GM19238 (cell line): Measurements from ENCODE around the gene SLC4A1AP.
"Not testable (repeated sequence)": the region's sequence is repeated elsewhere in the genome, so short reads cannot be mapped to it uniquely, and the experiment has no call there.

ENCODE experiments used
- DNase-seq: peaks from one replicate; pipeline ENCODE4 v3.0.0; 2011; ENCODE audit warnings: low spot score; ENCODE audit not compliant: insufficient read length

Gene SLC4A1AP

GRCh38 chr2:27663285-27664153, at the start of gene SLC4A1AP, which contains the start of gene SUPT7L:
SLC4A1AP (plus strand) TSS chr2:27663889; CDS start chr2:27663915, 26 bp downstream.
SUPT7L (minus strand) TSS chr2:27663614; CDS start chr2:27662192, 1,422 bp downstream.
- DNase-seq: peak; percentile 63

DNA sequence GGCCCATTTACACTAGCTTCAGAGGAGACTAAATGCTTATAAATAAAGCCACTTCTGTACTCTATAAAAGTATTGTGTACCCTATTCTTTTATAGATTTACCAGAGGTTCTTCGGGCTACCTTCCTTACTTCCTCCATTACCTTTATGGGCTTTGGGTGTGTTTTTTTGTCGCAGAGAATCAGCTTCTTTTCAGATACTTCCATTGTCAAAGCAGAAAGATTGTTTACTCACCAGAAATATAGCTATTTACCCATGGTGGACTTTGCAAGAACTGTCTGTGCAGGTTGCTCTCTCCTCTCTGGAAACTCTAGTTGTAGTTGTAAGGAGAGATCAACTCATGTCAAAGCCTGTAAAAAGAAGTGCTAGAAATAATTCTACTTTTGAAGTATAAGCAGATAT, 49.7 kb upstream of the SLC4A1AP start:
- no peak for DNase-seq

GRCh38 chr2:27615316-27615715, 48.4 kb upstream of the SLC4A1AP start:
- no peak for DNase-seq

- DNase-seq: no peak
Observed at GRCh38 chr2:27621524-27621923, 42.2 kb upstream of the SLC4A1AP start.

GRCh38 chr2:27622921-27623384, 40.7 kb upstream of the SLC4A1AP start:
- DNase-seq: no peak

- DNase-seq: no peak
Observed at GRCh38 chr2:27624943-27625342, 38.7 kb upstream of the SLC4A1AP start.

DNA sequence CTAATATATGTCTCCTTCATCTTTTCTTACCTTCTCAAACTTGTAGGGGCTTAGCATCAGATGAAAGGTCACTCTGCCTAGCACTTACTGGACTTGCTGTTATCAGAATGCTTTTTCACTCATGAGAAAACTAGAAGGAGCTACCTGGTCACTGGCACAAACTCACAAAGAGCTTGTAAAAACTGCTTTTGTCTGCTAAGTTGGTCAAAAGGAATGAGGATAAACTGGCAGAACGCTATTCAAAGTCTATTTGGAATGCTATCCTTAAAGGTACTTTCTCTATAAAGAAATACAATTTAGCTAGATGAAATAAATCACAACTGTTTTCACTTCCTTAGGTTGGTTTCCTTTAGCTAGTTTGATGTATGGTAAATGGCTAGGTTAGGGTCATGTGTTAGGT, 37.4 kb upstream of the SLC4A1AP start:
- DNase-seq: not testable (repeated sequence)

GRCh38 chr2:27626921-27627320, 36.8 kb upstream of the SLC4A1AP start:
- not testable (repeated sequence) for DNase-seq

DNA sequence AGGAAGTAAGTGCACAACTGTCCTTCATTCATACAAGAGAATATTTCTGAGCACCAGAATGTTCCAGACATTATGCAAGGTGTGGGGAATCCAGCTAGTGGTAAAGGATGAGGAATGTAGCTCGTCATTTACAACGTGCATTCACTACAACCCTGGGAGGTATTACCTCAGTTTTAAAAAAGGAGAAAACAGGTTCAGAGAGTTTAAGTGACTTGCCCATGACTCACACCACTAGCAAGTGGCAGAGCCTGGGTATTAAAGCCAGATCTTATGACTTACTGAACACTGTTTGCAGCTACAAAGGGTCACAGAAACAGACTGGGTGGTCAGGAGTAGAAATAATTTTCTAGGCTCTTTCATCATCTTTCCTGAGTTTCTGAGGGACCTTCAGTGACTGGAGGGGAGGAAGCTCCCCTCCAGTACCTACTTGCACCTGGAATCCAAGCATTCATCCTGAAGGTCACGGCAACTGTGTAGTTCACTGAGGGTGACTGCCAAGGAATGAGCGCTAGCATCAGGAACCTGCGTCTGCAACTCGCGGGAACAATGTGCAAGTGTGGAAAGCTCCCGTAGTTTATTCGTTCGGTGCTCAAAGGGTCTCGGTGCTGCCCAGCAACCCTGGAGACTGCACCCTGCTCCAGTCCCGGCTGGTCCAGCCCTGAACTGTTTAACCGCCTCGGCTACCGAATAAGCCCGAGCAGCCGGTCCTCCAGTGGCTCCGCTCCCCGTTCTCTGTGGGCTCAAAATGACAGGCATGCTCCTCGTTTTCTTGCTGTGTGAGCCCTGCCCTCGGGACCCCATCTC, 35.5 kb upstream of the SLC4A1AP start:
- DNase-seq: no peak

DNA sequence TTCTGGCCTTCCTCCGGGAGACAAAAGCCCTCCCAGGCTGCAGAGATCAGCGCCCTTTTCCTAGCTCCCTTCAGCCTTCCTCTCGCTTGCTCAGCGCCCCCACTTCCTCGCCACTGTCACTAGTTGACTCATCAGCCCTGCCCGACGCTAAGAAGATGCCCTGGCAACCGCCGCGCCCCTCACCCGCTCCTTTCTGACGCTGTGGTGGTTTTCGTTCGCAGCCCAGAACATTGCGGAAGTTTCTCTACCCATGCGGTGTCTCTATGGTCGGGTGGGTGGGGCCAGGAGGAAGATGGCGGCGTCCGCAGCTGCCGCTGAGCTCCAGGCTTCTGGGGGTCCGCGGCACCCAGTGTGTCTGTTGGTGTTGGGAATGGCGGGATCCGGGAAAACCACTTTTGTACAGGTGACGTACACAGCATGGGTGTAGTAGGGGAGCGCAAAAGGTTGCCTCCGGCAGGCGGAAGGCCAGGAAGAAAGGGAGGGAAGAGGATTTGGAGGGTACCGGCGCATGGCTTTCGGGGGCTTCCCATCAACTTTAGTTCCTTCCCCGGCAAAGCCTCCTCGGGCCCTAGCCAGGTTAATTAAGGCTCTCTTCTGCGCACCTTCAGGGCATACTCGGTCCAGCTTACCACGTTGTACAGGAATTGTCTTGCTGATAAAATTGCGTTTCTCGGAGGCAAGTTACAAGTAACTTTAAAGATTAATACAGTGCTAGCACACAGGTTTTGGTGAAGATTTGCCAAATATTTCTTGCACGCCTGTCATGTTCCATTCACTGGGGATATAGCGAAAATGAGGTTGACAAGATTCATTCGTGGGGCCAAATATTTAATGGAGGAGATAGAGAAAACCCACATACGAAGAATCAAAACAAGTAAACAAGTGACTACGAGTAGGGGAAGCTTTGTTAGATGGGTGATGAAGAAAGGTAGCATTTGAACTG, 34.7 kb upstream of the SLC4A1AP start, which contains the start of the genes CCDC121 and GPN1:
Gene CCDC121, minus strand, starts transcription at position 246 of the 943 bp plus-strand sequence. CDS start 1,213 bp downstream, outside the sequence.
Gene GPN1, plus strand, starts transcription at position 284 of the 943 bp plus-strand sequence. Its CDS starts 9 bp downstream, at position 293.
- peak; percentile 85 for DNase-seq

- not testable (repeated sequence) for DNase-seq
Observed at GRCh38 chr2:27630257-27630656, 33.4 kb upstream of the SLC4A1AP start.

DNA sequence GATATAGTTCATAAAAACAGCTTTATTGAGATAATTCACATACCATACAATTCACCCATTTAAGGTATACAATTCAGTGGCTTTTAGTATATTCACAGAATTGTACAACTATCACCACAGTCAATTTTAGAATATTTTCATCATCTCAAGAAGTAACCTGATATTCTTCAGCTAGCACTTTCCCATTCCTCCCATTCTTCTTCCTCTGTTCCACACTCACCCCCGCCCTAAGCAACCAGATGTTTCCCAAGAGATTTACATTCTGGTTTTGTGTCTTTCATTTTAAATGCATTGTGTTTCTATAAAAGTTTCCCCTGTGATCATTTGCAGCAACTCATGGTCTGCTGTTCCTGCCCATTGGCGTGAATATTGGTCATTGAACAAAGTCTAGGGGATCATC, 29.4 kb upstream of the SLC4A1AP start:
- DNase-seq: no peak

DNA sequence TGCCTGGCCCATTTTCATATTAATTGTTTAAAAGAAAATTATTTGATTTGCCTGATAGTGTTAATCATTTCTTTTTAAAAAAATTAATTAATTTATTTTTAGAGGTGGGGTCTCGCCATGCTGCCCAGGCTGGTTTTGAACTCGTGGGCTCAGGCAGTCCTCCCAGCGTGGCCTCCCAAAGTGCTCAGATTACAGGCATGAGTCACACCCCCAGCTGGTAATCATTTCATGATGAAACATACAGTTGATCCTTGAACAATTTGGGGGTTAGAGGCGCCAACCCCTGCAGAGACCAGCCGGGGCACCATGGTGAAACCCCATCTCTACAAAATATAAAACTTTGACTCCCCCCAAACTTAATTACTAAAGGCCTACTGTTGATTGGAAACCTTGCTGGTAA, 26.9 kb upstream of the SLC4A1AP start:
- no peak for DNase-seq

DNA sequence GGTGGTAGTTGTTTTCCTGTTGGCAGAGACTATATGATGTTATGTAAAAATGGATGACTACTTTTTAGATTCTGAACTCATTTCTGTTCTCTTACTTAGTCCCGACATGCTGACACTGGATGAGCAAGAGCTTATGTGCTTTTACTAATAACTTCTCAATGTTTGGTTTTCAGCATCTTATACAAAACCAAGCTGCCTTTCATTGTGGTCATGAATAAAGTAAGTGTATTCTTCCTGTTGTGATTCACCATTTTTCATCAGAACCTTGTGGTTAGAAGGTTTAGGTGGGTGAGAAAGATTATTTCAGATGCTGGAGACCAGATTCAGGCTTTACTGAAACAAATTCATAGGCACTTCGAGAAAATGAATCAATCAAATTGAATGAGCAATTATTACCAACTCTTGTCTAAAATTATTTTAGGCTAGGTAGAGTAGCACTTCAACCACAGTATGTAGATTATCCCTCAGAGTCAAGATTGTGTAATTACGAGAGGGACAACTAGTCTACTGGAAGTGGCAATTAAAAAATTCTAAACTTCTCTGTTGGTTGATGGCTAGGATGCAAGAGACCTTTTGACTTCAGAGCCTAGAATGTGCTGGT, 25.6 kb upstream of the SLC4A1AP start:
- no peak for DNase-seq

DNA sequence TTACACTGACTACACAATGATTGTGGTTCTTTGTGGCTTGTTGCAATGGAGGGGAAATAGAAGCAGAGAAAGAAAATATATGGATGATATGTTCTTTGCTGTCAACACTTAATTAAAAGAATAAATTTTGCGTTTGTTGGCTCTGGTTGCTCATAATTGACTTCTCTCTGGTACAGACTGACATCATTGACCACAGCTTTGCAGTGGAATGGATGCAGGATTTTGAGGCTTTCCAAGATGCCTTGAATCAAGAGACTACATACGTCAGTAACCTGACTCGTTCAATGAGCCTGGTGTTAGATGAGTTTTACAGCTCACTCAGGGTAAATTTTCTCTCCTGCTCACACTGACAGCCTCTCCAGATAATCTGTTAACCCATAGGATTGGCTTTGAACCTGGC, 25.0 kb upstream of the SLC4A1AP start:
- no peak for DNase-seq

DNA sequence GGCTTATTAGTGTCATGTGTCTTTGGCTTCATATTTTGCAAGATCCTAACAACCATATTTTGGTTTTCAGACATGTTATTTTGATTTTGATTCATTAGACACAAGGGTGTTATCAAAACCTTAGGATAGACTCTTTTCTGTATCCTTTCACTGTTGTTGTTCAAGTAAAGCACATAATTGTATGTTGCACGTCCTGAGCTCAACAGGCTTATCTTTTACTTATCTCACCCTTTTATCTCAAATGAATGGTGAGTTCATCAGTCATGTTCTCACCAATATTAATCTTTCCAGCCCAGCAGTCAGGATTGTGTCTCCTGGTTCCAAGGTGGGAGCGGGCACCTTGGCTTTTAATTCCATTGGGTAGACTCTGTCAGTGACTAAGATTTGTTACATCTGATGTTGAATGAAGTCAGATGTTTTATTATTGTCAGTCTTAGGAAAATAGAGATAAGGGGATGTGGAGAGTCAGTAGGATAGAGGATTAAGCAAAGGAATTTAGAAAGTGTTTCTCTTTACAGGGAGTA, 22.9 kb upstream of the SLC4A1AP start:
- DNase-seq: no peak

DNA sequence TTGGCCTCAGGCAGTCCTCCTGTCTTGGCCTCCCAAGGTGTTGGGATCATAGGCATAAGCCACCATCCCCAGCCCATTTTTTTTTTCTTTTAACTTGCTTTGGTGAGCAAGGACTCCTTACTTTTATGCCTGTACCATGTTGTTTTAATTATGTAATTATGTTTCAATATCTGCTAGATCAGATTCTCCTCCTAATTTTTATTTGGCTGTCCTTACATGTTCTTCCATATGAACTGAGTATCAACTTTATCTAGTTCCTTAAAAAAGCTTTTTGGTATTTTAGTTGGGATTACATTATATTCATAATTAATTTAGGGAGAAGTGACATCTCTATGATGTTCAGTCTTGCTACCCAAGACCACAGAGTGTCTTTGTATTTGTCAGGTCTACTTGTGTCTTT, 18.5 kb upstream of the SLC4A1AP start:
- no peak for DNase-seq

GRCh38 chr2:27647289-27647688, 16.4 kb upstream of the SLC4A1AP start:
- no peak for DNase-seq

GRCh38 chr2:27647737-27648136, 16.0 kb upstream of the SLC4A1AP start:
- DNase-seq: no peak

- no peak for DNase-seq
Observed at GRCh38 chr2:27651056-27651455, 12.6 kb upstream of the SLC4A1AP start.
